ENCODE results near the gene THRA.

The THRA gene

GRCh38 chr17:40097087-40097486 is 34.3 kb downstream of the THRA start:
- in situ Hi-C loops (cut with HindIII; ENCODE audit: low sequenced_read_pairs) = no loop called here

- in situ Hi-C loops (cut with HindIII; ENCODE audit: low sequenced_read_pairs) = no loop called here
These were observed 35.4 kb downstream of the THRA start for GRCh38 chr17:40097931-40098845.

GRCh38 chr17:40098846-40099618 is 36.3 kb downstream of the THRA start:
- in situ Hi-C loops (cut with HindIII; ENCODE audit: low sequenced_read_pairs) = no loop called here

DNA sequence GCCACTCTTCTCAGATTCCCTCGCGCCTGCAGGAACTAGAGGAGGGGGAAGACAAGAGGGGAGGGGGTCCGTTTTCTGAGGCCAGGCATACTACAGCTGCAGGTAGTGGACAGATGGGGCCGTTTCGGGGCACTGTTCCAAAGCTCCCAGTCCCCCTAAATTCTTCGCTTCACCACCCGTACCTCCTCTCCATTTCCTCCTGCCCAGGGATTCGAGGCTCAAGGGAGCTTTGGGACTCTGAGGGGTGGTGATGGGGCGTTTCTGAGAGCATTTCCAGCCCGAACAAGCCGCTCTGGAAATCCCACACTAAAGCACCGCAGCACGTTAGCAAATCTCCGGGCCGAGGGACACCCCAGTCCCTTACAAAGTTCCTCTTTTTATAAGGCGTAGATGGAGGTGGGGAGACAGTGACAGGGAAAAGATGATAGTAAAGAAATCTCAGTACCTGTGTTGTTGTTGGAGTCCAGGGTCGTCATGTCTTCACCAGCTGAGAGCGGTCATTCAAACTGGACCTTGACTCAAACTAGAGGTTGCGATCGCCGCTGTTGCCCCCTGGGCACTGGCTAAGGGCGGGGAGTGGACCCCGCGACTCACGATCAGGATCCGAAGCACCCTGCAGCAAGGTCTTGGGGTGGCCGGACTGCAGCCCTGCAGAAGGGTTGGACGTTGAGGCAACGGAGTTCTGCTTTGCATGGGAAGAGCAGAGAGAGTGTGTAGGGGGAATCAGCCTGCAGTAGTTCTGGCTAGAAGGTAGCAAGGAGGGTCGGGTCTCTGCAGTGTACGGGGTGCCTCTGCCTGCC is 37.1 kb downstream of the THRA start:
- in situ Hi-C loops (cut with HindIII; ENCODE audit: low sequenced_read_pairs) = loop anchor here (5.0 kb wide), 1 partner anchor 77 kb away; the partner anchor contains the start of gene RAPGEFL1

- in situ Hi-C loops (cut with HindIII; ENCODE audit: low sequenced_read_pairs) = loop anchor here (5.0 kb wide), 1 partner anchor 77 kb away; the partner anchor contains the start of gene RAPGEFL1
These were observed 37.6 kb downstream of the THRA start, which contains the start of gene NR1D1 for GRCh38 chr17:40100419-40100668. NR1D1 (minus strand) TSS chr17:40100589; CDS start chr17:40100094, 495 bp downstream.

DNA sequence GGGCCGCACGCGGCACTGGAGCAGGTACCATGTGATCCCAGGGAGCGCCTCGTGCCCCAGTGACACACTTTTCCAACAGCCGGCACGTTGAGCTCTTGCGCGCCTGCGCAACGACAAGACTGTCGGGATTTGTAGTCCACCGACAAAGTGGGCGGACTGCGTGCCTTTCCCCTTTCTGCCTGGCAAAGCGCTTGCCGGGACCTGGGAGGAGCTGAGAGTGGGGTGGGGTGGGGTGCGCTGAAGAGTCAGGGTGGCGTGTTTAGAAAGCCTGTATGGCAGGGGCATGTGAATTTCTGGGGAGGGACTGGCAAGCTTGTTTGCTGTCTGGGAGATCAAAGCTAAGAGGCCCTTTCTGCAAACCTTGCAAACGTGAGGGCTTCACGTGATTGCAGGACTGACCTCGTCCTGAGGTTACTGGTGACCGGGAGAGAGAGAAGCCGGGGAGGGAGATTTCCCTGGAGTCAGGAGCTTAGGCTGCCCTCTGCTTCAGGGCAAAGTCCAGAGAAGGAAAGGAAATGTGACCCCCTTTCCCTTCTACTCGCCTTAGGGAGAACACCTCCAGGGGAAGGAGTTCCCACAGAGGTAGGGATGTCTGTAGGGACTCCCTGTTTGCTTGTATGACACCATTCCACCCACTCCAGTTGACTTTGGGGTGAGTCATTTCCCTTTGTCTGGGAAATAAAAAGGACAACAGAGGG is 38.1 kb downstream of the THRA start:
- in situ Hi-C loops (cut with HindIII; ENCODE audit: low sequenced_read_pairs) = loop anchor here (5.0 kb wide), 1 partner anchor 76 kb away; the partner anchor contains the start of gene RAPGEFL1

- in situ Hi-C loops (cut with HindIII; ENCODE audit: low sequenced_read_pairs) = loop anchor here (5.0 kb wide), 1 partner anchor 76 kb away; the partner anchor contains the start of gene RAPGEFL1
These were observed 38.8 kb downstream of the THRA start for GRCh38 chr17:40101367-40102210.

- in situ Hi-C loops (cut with HindIII; ENCODE audit: low sequenced_read_pairs) = loop anchor here (5.0 kb wide), 1 partner anchor 74 kb away; the partner anchor contains the start of gene RAPGEFL1
These were observed 40.4 kb downstream of the THRA start for GRCh38 chr17:40103071-40103661.

- in situ Hi-C loops (cut with HindIII; ENCODE audit: low sequenced_read_pairs) = loop anchor here (5.0 kb wide), 1 partner anchor 74 kb away; the partner anchor contains the start of gene RAPGEFL1
These were observed 40.9 kb downstream of the THRA start for GRCh38 chr17:40103688-40104087.

DNA sequence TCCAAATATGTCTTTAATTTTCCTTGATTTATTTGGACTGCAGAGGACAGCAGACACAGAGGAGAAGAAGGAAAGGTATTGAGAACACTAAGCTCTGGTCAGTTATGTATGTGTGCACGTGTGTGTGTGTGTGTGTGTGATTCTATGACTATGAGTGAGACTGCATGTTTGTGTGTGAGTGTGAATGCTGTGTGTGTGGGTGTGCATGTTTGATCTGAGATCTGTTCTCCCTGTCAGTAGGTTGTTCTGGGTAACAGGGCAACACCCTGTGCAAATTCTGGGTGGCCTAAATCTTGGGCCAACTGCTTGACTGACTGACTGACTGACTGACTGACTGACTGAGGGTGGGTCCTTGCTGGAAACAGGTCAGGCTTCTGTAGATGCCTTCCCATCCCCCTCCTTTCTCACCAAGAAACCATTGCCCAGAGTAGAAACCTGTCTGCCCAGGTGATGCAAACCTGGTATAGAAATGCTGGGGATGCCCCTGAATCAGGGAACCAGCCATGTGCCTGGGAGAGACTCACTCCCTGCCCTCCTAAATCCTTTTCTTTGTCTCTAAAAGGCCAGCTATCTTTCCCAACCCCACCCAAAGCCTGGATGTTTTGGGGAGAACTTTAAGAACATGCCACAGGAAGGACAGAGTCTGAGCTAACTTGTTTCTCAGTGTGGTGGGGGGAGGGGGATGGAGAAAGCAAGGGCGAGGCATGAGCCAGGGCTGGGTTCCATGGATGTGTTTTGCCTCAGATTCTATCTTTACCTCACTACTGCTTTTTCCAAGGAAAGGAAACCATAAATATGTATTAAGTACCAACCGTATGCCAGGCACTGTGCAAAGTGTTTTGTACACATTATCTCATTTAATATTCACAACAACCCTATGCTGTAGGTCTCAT is 42.1 kb downstream of the THRA start:
- in situ Hi-C loops (cut with HindIII; ENCODE audit: low sequenced_read_pairs) = loop anchor here (5.0 kb wide), 1 partner anchor 72 kb away; the partner anchor contains the start of gene RAPGEFL1

DNA sequence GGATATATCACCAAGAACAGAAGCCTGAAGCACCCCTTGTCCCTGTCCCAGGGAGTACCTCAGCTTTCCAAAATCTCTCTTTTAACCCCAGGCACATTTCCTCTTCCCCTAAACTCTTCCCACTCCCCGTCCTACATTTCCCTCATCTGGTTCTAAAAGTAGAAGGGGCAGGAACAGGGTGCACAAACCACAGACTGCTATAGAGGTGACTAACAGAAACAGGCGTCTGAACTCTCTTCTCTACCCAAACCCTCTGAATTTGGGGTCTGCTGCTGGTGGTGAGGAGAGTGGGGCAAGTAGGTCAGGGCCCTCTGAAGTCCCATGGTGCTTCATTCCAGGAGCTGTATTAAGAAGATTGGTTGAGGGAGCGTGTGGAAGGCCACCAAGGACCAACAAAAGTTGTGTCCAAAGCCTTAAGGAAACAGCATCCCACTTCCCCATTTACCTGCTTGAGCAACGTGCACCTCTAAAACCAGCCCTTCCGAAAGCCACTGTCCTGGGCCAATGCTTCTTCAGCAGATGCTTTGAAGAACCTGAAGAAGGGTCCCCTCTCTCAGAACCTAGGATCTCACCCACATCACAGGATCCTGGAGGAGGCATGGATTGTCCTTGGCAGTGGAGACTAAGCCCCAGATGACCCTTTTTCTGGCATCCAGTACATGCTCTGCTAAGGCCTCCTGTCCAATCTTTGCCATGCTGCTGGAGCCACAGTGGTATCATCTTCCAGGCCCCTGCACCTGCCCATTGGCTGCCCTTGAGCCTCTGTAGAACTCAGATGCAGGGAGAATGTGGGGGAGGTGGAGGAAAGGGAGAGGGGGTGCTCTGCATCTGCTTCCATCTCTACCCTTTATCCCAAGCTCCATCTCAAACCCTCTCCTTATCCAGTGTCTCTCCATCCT is 43.3 kb downstream of the THRA start:
- in situ Hi-C loops (cut with HindIII; ENCODE audit: low sequenced_read_pairs) = no loop called here

DNA sequence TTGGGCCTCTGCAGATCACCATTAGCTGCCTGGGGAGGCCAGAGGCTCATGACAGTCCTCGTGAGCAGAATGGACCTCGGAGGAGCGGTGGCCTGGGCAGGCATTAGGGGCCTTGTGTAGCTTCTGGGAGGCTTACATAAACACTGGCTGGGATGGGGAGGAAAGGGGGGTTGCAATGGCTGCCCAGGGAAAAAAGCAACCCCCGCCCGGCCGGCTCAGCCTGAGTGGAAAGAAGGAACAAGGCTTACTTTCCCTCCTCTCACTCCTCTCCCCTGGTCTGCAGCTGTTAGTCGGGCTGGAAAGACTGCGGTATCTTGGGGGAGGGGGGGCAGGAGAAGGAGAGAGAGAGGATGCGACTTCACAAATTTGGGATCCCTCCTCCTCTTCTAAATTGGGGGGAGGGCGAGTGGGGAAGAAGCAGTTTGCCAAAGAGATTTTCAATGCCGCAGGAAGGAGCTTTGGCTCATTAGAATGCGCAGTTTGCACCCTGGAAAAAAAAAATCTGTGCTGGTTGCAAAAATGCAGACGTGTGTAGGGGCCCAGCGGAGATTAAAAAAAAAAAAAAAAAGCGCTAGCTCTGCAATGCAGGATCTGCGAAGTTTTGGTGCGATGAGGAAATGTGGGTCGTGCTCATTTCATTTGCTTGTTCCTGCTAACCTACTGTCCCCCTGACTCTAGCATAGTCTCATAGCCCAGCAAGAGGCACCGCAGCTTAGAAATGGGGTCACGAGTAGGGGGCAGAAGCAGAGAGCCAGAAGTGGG is 44.2 kb downstream of the THRA start:
- in situ Hi-C loops (cut with HindIII; ENCODE audit: low sequenced_read_pairs) = no loop called here

- in situ Hi-C loops (cut with HindIII; ENCODE audit: low sequenced_read_pairs) = no loop called here
These were observed 44.9 kb downstream of the THRA start for GRCh38 chr17:40107522-40108174.

DNA sequence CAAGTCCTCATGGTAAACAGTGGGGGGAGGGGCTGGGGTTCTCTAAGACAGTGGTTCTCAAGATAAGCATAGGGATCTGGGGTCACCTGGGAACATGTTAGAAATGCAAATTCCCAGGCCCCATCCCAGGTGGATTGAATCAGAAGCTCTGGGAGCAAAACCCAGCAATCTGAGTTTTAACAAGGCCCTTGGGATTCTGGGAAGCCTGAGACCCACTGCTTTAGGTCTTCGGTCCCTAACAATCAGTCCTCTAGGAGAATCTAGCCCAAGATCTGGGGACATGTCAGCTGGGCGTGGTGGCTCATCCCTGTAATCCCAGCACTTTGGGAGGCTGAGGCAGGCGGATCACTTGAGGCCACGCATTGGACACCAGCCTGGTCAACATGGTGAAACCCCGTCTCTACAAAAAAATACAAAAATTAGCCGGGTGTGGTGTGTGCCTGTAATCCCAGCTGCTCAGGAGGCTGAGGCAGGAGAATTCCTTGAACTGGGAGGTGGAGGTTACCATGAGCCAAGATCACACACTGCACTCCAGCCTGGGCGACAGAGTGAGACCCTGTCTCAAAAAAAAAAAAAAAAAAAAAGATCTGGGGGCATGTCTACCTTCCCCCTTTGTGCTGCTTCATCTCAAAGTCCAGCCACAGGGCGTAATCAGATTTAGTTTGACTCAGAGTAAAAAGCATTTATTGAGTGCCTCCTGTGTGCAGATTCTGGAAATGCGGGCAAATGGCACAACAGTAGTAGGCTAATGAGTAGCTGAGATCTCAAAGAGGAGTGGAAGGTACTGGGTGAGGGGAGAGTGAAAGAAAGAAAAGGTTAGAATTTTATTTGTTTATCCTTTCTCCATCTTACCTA is 46.4 kb downstream of the THRA start:
- in situ Hi-C loops (cut with HindIII; ENCODE audit: low sequenced_read_pairs) = no loop called here

Measured in endothelial cell of hepatic sinusoid (primary cell).